GM23338 (cell line): Measurements from ENCODE around the gene EPS8L2. TPM values are rescaled to one million over a fixed set of nuclear protein-coding genes. Genes with fewer than 3 reads are reported as not detected.

Experiments used
- ATAC-seq: fragments of 200-7000 bp; cut with Tn5 transposase; 3 replicates; pipeline ENCODE4 v1.9.1; 2020
- DNase-seq: peaks from one replicate; pipeline ENCODE4 v3.0.0-alpha.2; 2015; ENCODE audit warnings: low spot score
- H2AFZ ChIP-seq: fragments of 200-600 bp; sonication (generic); 2 replicates; pipeline ENCODE4 v1.8.0; 2016; ENCODE audit warnings: antibody characterized with exemption, mild to moderate bottlenecking, moderate library complexity
- H3F3A ChIP-seq: fragments of 200-600 bp; sonication (generic); replicated peaks from 2 replicates; pipeline ENCODE4 v1.8.0; 2017; ENCODE audit warnings: antibody characterized with exemption, mixed run types, low read depth
- H3K27ac ChIP-seq: fragments of 200-600 bp; sonication (generic); 2 replicates; pipeline ENCODE4 v1.6.1; 2016; ENCODE audit warnings: low read depth
- H3K27me3 ChIP-seq: fragments of 200-600 bp; sonication (generic); 2 replicates; pipeline ENCODE4 v1.8.0; 2016; ENCODE audit warnings: mild to moderate bottlenecking, mixed run types, moderate library complexity; ENCODE audit not compliant: insufficient read depth
- H3K36me3 ChIP-seq: fragments of 200-600 bp; sonication (generic); 2 replicates; pipeline ENCODE4 v1.8.0; 2016; ENCODE audit warnings: mild to moderate bottlenecking; ENCODE audit not compliant: insufficient read depth
- H3K4me1 ChIP-seq: fragments of 200-600 bp; sonication (generic); 2 replicates; pipeline ENCODE4 v1.8.0; 2016; ENCODE audit warnings: mild to moderate bottlenecking, moderate library complexity; ENCODE audit not compliant: insufficient read depth
- H3K4me2 ChIP-seq: fragments of 200-600 bp; sonication (generic); 2 replicates; pipeline ENCODE4 v1.7.1; 2017; ENCODE audit warnings: mixed run types
- H3K4me3 ChIP-seq: fragments of 200-600 bp; sonication (generic); 2 replicates; pipeline ENCODE4 v1.6.1; 2016; ENCODE audit warnings: mixed run types
- H3K79me2 ChIP-seq: fragments of 200-600 bp; sonication (generic); replicated peaks from 2 replicates; pipeline ENCODE4 v1.8.0; 2017; ENCODE audit warnings: mild to moderate bottlenecking; ENCODE audit not compliant: insufficient read depth
- H3K9me2 ChIP-seq: fragments of 200-600 bp; sonication (generic); 2 replicates; pipeline ENCODE4 v1.8.0; 2017; ENCODE audit not compliant: insufficient read depth
- H4K20me1 ChIP-seq: fragments of 200-600 bp; sonication (generic); replicated peaks from 2 replicates; pipeline ENCODE4 v1.8.0; 2017; ENCODE audit warnings: mild to moderate bottlenecking; ENCODE audit not compliant: insufficient read depth
- H3K27ac Mint-ChIP-seq: 2 replicates; pipeline ENCODE4 v1.8.0; 2020; ENCODE audit warnings: inconsistent platforms, mild to moderate bottlenecking, moderate library complexity, mixed read lengths
- H3K27me3 Mint-ChIP-seq: 3 replicates; pipeline ENCODE4 v1.8.0; 2022; ENCODE audit warnings: low read depth, mild to moderate bottlenecking, moderate library complexity, mixed read lengths, inconsistent platforms; ENCODE audit not compliant: insufficient read depth, poor library complexity
- H3K36me3 Mint-ChIP-seq: 3 replicates; pipeline ENCODE4 v1.8.0; 2021; ENCODE audit warnings: low read depth, mild to moderate bottlenecking, inconsistent platforms, moderate library complexity, mixed read lengths
- H3K4me1 Mint-ChIP-seq: 3 replicates; pipeline ENCODE4 v1.8.0; 2020; ENCODE audit warnings: mild to moderate bottlenecking, inconsistent platforms, mixed read lengths
- H3K4me3 Mint-ChIP-seq: 3 replicates; pipeline ENCODE4 v1.8.0; 2021; ENCODE audit warnings: moderate library complexity, mild to moderate bottlenecking, inconsistent platforms, mixed read lengths
- H3K9me3 Mint-ChIP-seq: 3 replicates; pipeline ENCODE4 v1.8.0; 2020; ENCODE audit warnings: moderate library complexity, mild to moderate bottlenecking, inconsistent platforms, mixed read lengths
- CREB1 ChIP-seq: fragments of 250-450 bp; sonication (Bioruptor Pico); IDR thresholded peaks from 2 replicates; pipeline ENCODE4 v1.5.0; 2020; ENCODE audit warnings: low read depth, mild to moderate bottlenecking, moderate library complexity
- EZH2 ChIP-seq: fragments of 200-600 bp; sonication (generic); IDR thresholded peaks from one replicate; pipeline ENCODE4 v1.8.0; 2017; ENCODE audit warnings: antibody characterized with exemption, mild to moderate bottlenecking, low read depth; ENCODE audit not compliant: unreplicated experiment
- EZH2phosphoT487 ChIP-seq: fragments of 200-600 bp; sonication (generic); IDR thresholded peaks from one replicate; pipeline ENCODE4 v1.8.1; 2018; ENCODE audit warnings: antibody characterized with exemption; ENCODE audit not compliant: unreplicated experiment
- STAT1 ChIP-seq: IDR thresholded peaks from one replicate; pipeline ENCODE4 v1.6.1; 2016; ENCODE audit warnings: antibody characterized with exemption; ENCODE audit not compliant: unreplicated experiment
- ZNF114 ChIP-seq: fragments of 250-450 bp; sonication (Bioruptor Pico); IDR thresholded peaks from 2 replicates; pipeline ENCODE4 v1.5.0; 2020; ENCODE audit warnings: mild to moderate bottlenecking, moderate library complexity
- ZNF331 ChIP-seq: fragments of 250-450 bp; sonication (Bioruptor Pico); IDR thresholded peaks from 2 replicates; pipeline ENCODE4 v1.5.0; 2020; ENCODE audit warnings: low read depth, mild to moderate bottlenecking, moderate library complexity
- polyA plus RNA-seq: library from polyadenylated mRNA; unstranded; fragments of >200 nt; fragmentation: Nextera tagmentation; extraction: Ambion mirVana; gene quantifications from 2 replicates; pipeline ENCODE4 v1.2.1, GENCODE V29; 2016
- total RNA-seq: library from RNA; depleted of rRNA; stranded (reverse); fragments of >200 nt; shearing (Covaris generic); gene quantifications from 2 replicates; pipeline ENCODE4 v1.2.3, GENCODE V29; 2014
- TF ChIP-seq, protein P1 (sequence below), 2 experiments: fragments of 200-600 bp in 1 of 2; sonication (generic) in 1 of 2; conservative IDR thresholded peaks; 2 replicates each; pipeline versions ENCODE4 v1.5.1 to v1.6.1; 2016 to 2017; ENCODE audit warnings: antibody characterized with exemption in 2 of 2, low read depth in 2 of 2, mild to moderate bottlenecking in 2 of 2, moderate library complexity in 1 of 2
- TF ChIP-seq, protein P2 (sequence below): fragments of 250-450 bp; sonication (Bioruptor Pico); IDR thresholded peaks from 2 replicates; pipeline ENCODE4 v1.5.0; 2020; ENCODE audit warnings: mild to moderate bottlenecking, moderate library complexity

Gene EPS8L2
- total and polyA plus RNA-seq, 2 experiments from 2014 or later, result 38.7 to 59.4 TPM

DNA sequence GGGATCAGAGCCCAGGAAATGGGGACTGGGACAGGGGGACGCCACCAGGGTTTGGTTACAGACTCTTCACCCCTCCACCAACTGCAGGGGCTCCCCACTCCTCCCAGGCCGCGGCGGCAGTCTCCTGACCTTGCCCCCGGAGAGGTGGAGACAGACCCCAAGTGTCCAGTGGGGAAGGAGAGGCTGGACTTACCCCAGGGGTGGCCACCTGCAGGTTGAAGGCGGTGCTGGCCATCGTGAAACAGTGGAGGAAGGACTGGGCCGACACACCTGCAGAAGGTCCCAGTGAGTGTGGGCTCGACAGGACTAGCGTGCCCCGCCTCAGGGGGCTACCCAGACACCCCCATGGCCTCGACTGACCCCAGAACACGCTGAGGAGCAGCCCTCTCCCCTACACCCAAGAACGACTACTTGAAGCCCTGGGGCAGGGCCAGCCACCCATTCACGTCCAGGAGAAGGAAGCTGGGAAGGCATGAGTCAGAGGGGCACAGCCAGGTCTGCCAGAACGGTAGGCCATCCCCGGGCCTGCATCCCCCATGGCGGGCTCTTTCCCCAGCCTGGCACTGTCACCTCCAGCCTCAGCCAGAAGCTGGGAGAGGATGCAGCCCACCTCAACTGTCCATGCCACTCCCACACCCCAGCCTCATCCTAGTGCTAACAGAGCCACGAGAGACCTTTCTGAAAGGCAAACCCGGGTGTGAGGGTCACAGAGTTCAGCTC is 69.0 kb downstream of the EPS8L2 start:
- Histone ChIP-seq H3K79me2 (peaks cover 43% of the 10 kb centered on the region), H3K4me1 (peaks cover 11% of the 10 kb centered on the region; the same call in 1 of the 2 replicates), H3K4me2 (peak overlapping the region; percentile 90), H3K36me3 (no peaks in the 10 kb centered on the region; the same call in 1 of the 2 replicates), H2AFZ (no peak overlapping the region), H3K27me3 (no peaks in the 10 kb centered on the region), H3K9me2 (no peaks in the 10 kb centered on the region), H3F3A (peaks cover 4% of the 10 kb centered on the region; the same call in 1 of the 2 replicates), H3K27ac (no peak overlapping the region), H4K20me1 (peaks cover 24% of the 10 kb centered on the region), H3K4me3 (no peak overlapping the region)
- ATAC-seq, result no peak
- no peak for DNase-seq
- no peak for TF ChIP-seq ZNF331
- TF ChIP-seq, protein P1, sequence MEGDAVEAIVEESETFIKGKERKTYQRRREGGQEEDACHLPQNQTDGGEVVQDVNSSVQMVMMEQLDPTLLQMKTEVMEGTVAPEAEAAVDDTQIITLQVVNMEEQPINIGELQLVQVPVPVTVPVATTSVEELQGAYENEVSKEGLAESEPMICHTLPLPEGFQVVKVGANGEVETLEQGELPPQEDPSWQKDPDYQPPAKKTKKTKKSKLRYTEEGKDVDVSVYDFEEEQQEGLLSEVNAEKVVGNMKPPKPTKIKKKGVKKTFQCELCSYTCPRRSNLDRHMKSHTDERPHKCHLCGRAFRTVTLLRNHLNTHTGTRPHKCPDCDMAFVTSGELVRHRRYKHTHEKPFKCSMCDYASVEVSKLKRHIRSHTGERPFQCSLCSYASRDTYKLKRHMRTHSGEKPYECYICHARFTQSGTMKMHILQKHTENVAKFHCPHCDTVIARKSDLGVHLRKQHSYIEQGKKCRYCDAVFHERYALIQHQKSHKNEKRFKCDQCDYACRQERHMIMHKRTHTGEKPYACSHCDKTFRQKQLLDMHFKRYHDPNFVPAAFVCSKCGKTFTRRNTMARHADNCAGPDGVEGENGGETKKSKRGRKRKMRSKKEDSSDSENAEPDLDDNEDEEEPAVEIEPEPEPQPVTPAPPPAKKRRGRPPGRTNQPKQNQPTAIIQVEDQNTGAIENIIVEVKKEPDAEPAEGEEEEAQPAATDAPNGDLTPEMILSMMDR (conservative IDR thresholded peaks at IDR 0.05; ENCODE audit: low read depth in 2 of 2), result no peak
- no peak for TF ChIP-seq CREB1 (CRISPR knock-in tag)
- no peak for TF ChIP-seq EZH2phosphoT487
- TF ChIP-seq STAT1, result no peak
- TF ChIP-seq EZH2, result no peak
- TF ChIP-seq ZNF114 (CRISPR knock-in tag), result no peak
- TF ChIP-seq, protein P2, sequence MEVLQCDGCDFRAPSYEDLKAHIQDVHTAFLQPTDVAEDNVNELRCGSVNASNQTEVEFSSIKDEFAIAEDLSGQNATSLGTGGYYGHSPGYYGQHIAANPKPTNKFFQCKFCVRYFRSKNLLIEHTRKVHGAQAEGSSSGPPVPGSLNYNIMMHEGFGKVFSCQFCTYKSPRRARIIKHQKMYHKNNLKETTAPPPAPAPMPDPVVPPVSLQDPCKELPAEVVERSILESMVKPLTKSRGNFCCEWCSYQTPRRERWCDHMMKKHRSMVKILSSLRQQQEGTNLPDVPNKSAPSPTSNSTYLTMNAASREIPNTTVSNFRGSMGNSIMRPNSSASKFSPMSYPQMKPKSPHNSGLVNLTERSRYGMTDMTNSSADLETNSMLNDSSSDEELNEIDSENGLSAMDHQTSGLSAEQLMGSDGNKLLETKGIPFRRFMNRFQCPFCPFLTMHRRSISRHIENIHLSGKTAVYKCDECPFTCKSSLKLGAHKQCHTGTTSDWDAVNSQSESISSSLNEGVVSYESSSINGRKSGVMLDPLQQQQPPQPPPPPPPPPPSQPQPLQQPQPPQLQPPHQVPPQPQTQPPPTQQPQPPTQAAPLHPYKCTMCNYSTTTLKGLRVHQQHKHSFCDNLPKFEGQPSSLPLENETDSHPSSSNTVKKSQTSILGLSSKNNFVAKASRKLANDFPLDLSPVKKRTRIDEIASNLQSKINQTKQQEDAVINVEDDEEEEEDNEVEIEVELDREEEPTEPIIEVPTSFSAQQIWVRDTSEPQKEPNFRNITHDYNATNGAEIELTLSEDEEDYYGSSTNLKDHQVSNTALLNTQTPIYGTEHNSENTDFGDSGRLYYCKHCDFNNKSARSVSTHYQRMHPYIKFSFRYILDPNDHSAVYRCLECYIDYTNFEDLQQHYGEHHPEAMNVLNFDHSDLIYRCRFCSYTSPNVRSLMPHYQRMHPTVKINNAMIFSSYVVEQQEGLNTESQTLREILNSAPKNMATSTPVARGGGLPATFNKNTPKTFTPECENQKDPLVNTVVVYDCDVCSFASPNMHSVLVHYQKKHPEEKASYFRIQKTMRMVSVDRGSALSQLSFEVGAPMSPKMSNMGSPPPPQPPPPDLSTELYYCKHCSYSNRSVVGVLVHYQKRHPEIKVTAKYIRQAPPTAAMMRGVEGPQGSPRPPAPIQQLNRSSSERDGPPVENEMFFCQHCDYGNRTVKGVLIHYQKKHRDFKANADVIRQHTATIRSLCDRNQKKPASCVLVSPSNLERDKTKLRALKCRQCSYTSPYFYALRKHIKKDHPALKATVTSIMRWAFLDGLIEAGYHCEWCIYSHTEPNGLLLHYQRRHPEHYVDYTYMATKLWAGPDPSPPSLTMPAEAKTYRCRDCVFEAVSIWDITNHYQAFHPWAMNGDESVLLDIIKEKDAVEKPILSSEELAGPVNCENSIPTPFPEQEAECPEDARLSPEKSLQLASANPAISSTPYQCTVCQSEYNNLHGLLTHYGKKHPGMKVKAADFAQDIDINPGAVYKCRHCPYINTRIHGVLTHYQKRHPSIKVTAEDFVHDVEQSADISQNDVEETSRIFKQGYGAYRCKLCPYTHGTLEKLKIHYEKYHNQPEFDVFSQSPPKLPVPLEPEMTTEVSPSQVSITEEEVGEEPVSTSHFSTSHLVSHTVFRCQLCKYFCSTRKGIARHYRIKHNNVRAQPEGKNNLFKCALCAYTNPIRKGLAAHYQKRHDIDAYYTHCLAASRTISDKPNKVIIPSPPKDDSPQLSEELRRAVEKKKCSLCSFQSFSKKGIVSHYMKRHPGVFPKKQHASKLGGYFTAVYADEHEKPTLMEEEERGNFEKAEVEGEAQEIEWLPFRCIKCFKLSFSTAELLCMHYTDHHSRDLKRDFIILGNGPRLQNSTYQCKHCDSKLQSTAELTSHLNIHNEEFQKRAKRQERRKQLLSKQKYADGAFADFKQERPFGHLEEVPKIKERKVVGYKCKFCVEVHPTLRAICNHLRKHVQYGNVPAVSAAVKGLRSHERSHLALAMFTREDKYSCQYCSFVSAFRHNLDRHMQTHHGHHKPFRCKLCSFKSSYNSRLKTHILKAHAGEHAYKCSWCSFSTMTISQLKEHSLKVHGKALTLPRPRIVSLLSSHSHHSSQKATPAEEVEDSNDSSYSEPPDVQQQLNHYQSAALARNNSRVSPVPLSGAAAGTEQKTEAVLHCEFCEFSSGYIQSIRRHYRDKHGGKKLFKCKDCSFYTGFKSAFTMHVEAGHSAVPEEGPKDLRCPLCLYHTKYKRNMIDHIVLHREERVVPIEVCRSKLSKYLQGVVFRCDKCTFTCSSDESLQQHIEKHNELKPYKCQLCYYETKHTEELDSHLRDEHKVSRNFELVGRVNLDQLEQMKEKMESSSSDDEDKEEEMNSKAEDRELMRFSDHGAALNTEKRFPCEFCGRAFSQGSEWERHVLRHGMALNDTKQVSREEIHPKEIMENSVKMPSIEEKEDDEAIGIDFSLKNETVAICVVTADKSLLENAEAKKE, result no peak
- peaks cover 20% of the 10 kb centered on the region for H3K36me3 Mint-ChIP-seq
- no peak overlapping the region for H3K27ac Mint-ChIP-seq
- H3K4me3 Mint-ChIP-seq, result peak overlapping the region; percentile 87; the same call in 2 of the 3 replicates
- H3K27me3 Mint-ChIP-seq, result peaks cover 14% of the 10 kb centered on the region
- H3K9me3 Mint-ChIP-seq, result no peaks in the 10 kb centered on the region
- H3K4me1 Mint-ChIP-seq, result peaks cover 15% of the 10 kb centered on the region
